Coronary artery (tissue), 2 donors: ENCODE data around the gene TBC1D8.

Experiments used
- DNase-seq: peaks from one replicate; pipeline ENCODE4 v3.0.0-alpha.2; 2017; ENCODE audit warnings: low spot score
- H3K27ac ChIP-seq, 2 donors: fragments of 200-600 bp; sonication (generic); one replicate each; pipeline ENCODE4 v1.5.1; 2016 to 2019
- H3K4me3 ChIP-seq: fragments of 200-600 bp; sonication (generic); 2 replicates; pipeline ENCODE4 v1.5.1; 2016; ENCODE audit warnings: mild to moderate bottlenecking, moderate library complexity
- CTCF ChIP-seq: fragments of 200-600 bp; sonication (generic); IDR thresholded peaks from one replicate; pipeline ENCODE4 v1.5.1; 2019; ENCODE audit warnings: antibody characterized with exemption

TBC1D8 gene

GRCh38 chr2:101023327-101024107, 127.7 kb downstream of the TBC1D8 start:
- no peak overlapping the region for H3K4me3 ChIP-seq
- no peak overlapping the region for H3K27ac ChIP-seq
- no peak for DNase-seq
- TF ChIP-seq CTCF = no peak

- Histone ChIP-seq H3K27ac (no peak overlapping the region), H3K4me3 (no peak overlapping the region)
- DNase-seq = no peak
- no peak for TF ChIP-seq CTCF
Measured at GRCh38 chr2:101022221-101022620, 129.0 kb downstream of the TBC1D8 start.

- Histone ChIP-seq H3K27ac (no peak overlapping the region), H3K4me3 (no peak overlapping the region)
- no peak for DNase-seq
- no peak for TF ChIP-seq CTCF
Measured at GRCh38 chr2:101018934-101019333, 132.2 kb downstream of the TBC1D8 start.

- TF ChIP-seq CTCF = no peak
- DNase-seq = no peak
- Histone ChIP-seq H3K27ac (no peak overlapping the region), H3K4me3 (no peak overlapping the region)
Measured at GRCh38 chr2:101017371-101017770, 133.8 kb downstream of the TBC1D8 start.

- no peak for TF ChIP-seq CTCF
- DNase-seq = no peak
- Histone ChIP-seq H3K27ac (no peak overlapping the region), H3K4me3 (no peak overlapping the region)
Measured at GRCh38 chr2:101014264-101014857, 136.8 kb downstream of the TBC1D8 start.

GRCh38 chr2:101012706-101013181, 138.4 kb downstream of the TBC1D8 start:
- Histone ChIP-seq H3K27ac (no peak overlapping the region), H3K4me3 (no peak overlapping the region)
- TF ChIP-seq CTCF = peak; percentile 79
- no peak for DNase-seq
